IMR-90 (cell line): Measurements from ENCODE around the gene ZNF559. TPM values are rescaled to one million over a fixed set of nuclear protein-coding genes. Genes with fewer than 3 reads are reported as not detected.

ENCODE experiments used
- ATAC-seq: fragments of 200-7000 bp; cut with Tn5 transposase; 2 replicates; pipeline ENCODE4 v1.9.1; 2020; ENCODE audit warnings: low read depth, mild to moderate bottlenecking, moderate library complexity
- BruUV-seq: library from RNA; stranded (reverse); fragments of 400-500 nt; replicated peaks from 2 replicates; lab custom pipeline; 2021; lab: Mats Ljungman, UMichigan
- CTCF ChIA-PET: fragments of 300-600 bp; formaldehyde crosslinking; extraction: SDS; loops from one replicate; lab custom pipeline; 2021; ENCODE audit warnings: antibody characterized with exemption; lab: Yijun Ruan, JAX
- POLR2A ChIA-PET: fragments of 300-600 bp; sonication (Branson Sonifier 250); formaldehyde crosslinking; loops from one replicate; lab custom pipeline; 2022; ENCODE audit warnings: antibody characterized with exemption; ENCODE audit not compliant: unreplicated experiment; lab: Charles Lee
- DNase-seq: peaks from one replicate; pipeline ENCODE4 v3.0.0; 2013
- H2AFZ ChIP-seq: replicated peaks from 2 replicates; pipeline ENCODE3; 2013; ENCODE audit warnings: low read length, mild to moderate bottlenecking; ENCODE audit not compliant: poor library complexity
- H2AK5ac ChIP-seq: 2 replicates; pipeline ENCODE4 v1.6.1; 2013; ENCODE audit warnings: low read depth, low read length, inconsistent platforms
- H2AK9ac ChIP-seq: replicated peaks from 2 replicates; pipeline ENCODE3; 2013; ENCODE audit warnings: mild to moderate bottlenecking, low read depth, low read length, moderate library complexity; ENCODE audit not compliant: poor library complexity
- H2BK120ac ChIP-seq: 2 replicates; pipeline ENCODE4 v1.6.1; 2013; ENCODE audit warnings: low read depth, low read length, inconsistent platforms
- H2BK15ac ChIP-seq: 3 replicates; pipeline ENCODE4 v1.6.1; 2013; ENCODE audit warnings: low read depth, low read length, inconsistent platforms
- H2BK20ac ChIP-seq: 2 replicates; pipeline ENCODE4 v1.6.1; 2013; ENCODE audit warnings: low read depth, mild to moderate bottlenecking, inconsistent platforms, low read length, moderate library complexity
- H2BK5ac ChIP-seq: 2 replicates; pipeline ENCODE4 v1.6.1; 2013; ENCODE audit warnings: mild to moderate bottlenecking, low read depth, low read length, inconsistent platforms; ENCODE audit not compliant: poor library complexity, severe bottlenecking
- H3K14ac ChIP-seq: replicated peaks from 2 replicates; pipeline ENCODE4 v1.6.1; 2013; ENCODE audit warnings: low read depth, low read length, inconsistent platforms
- H3K18ac ChIP-seq: 2 replicates; pipeline ENCODE4 v1.6.1; 2013; ENCODE audit warnings: low read depth, low read length, control low read depth
- H3K23ac ChIP-seq: 2 replicates; pipeline ENCODE4 v1.6.1; 2013; ENCODE audit warnings: low read depth, low read length, inconsistent platforms
- H3K27ac ChIP-seq: 2 replicates; pipeline ENCODE4 v1.5.1; 2013; ENCODE audit warnings: mild to moderate bottlenecking, control low read depth, low read length; ENCODE audit not compliant: insufficient read depth
- H3K27me3 ChIP-seq: 2 replicates; pipeline ENCODE4 v1.6.1; 2013; ENCODE audit warnings: low read length; ENCODE audit not compliant: control insufficient read depth, insufficient read depth
- H3K36me3 ChIP-seq: 2 replicates; pipeline ENCODE4 v1.6.1; 2013; ENCODE audit warnings: low read length, mixed read lengths; ENCODE audit not compliant: control insufficient read depth, insufficient read depth
- H3K4ac ChIP-seq: 2 replicates; pipeline ENCODE4 v1.6.1; 2013; ENCODE audit warnings: low read depth, low read length, inconsistent platforms
- H3K4me1 ChIP-seq: 2 replicates; pipeline ENCODE4 v1.6.1; 2013; ENCODE audit warnings: low read length, mixed read lengths; ENCODE audit not compliant: control insufficient read depth, insufficient read depth
- H3K4me2 ChIP-seq: 2 replicates; pipeline ENCODE4 v1.6.1; 2013; ENCODE audit warnings: low read depth, mild to moderate bottlenecking, control low read depth, low read length, moderate library complexity
- H3K4me3 ChIP-seq: 2 replicates; pipeline ENCODE4 v1.5.1; 2013; ENCODE audit warnings: low read depth, mild to moderate bottlenecking, control low read depth, low read length, moderate library complexity; ENCODE audit not compliant: insufficient read depth
- H3K56ac ChIP-seq: 2 replicates; pipeline ENCODE4 v1.6.1; 2013; ENCODE audit warnings: low read length, inconsistent platforms; ENCODE audit not compliant: insufficient read depth; ENCODE audit errors: extremely low read depth
- H3K79me1 ChIP-seq, 2 experiments: 2 replicates each; pipeline ENCODE4 v1.6.1; 2013; ENCODE audit warnings: low read length in 2 of 2, inconsistent platforms in 1 of 2, low read depth in 1 of 2
- H3K9ac ChIP-seq: 2 replicates; pipeline ENCODE4 v1.6.1; 2013; ENCODE audit warnings: low read depth, low read length, control low read depth
- H3K9me1 ChIP-seq: 2 replicates; pipeline ENCODE4 v1.6.1; 2013; ENCODE audit warnings: low read length, inconsistent platforms; ENCODE audit not compliant: insufficient read depth
- H3K9me3 ChIP-seq: 2 replicates; pipeline ENCODE4 v1.6.1; 2013; ENCODE audit warnings: low read length; ENCODE audit not compliant: control insufficient read depth, insufficient read depth
- H4K20me1 ChIP-seq: 2 replicates; pipeline ENCODE4 v1.6.1; 2013; ENCODE audit warnings: low read length, inconsistent platforms; ENCODE audit not compliant: insufficient read depth
- H4K5ac ChIP-seq: 2 replicates; pipeline ENCODE4 v1.6.1; 2013; ENCODE audit warnings: mild to moderate bottlenecking, low read depth, low read length, control low read depth
- H4K8ac ChIP-seq, 2 experiments: 2 replicates each; pipeline ENCODE4 v1.6.1; 2013; ENCODE audit warnings: low read depth in 2 of 2, low read length in 2 of 2, control low read depth in 1 of 2, inconsistent platforms in 1 of 2
- H4K91ac ChIP-seq: 2 replicates; pipeline ENCODE4 v1.6.1; 2013; ENCODE audit warnings: low read depth, low read length, inconsistent platforms; ENCODE audit not compliant: insufficient read depth
- CEBPB ChIP-seq: IDR thresholded peaks from 2 replicates; pipeline ENCODE4 v1.6.1; 2012; ENCODE audit warnings: low read depth, low read length, improper control_type of control experiment
- CHD1 ChIP-seq: IDR thresholded peaks from 2 replicates; pipeline ENCODE4 v1.6.1; 2012; ENCODE audit warnings: low read depth, low read length, improper control_type of control experiment
- MAFK ChIP-seq: IDR thresholded peaks from 2 replicates; pipeline ENCODE4 v1.6.1; 2012; ENCODE audit warnings: low read depth, low read length, improper control_type of control experiment
- MXI1 ChIP-seq: IDR thresholded peaks from 2 replicates; pipeline ENCODE4 v1.6.1; 2012; ENCODE audit warnings: low read depth, mild to moderate bottlenecking, low read length, moderate library complexity, borderline replicate concordance
- POLR2A ChIP-seq: IDR thresholded peaks from 2 replicates; pipeline ENCODE4 v1.6.1; 2012; ENCODE audit warnings: mild to moderate bottlenecking, low read depth, low read length
- RAD21 ChIP-seq: IDR thresholded peaks from 2 replicates; pipeline ENCODE4 v1.6.1; 2012; ENCODE audit warnings: low read length, improper control_type of control experiment
- RCOR1 ChIP-seq: IDR thresholded peaks from 2 replicates; pipeline ENCODE4 v1.6.1; 2012; ENCODE audit warnings: mild to moderate bottlenecking, low read length, improper control_type of control experiment; ENCODE audit not compliant: insufficient replicate concordance
- WGBS, 2 experiments: methylation state at CpG; one replicate each; pipeline versions ENCODE4 v1.1.5 to v1.1.7; 2013; ENCODE audit warnings: missing lambda C conversion rate in 2 of 2; ENCODE audit not compliant: insufficient read length in 1 of 2; ENCODE audit errors: extremely low coverage in 2 of 2; 5-methylcytosine and 5-hydroxymethylcytosine counted together
- dilution Hi-C: fragments of 300-500 bp; cut with HindIII; formaldehyde crosslinking; loops from one replicate; pipeline ENCODE4 v1.14.3; 2018; ENCODE audit warnings: low sequenced_read_pairs; ENCODE audit not compliant: unreplicated experiment
- in situ Hi-C: fragments of 300-500 bp; cut with MboI; formaldehyde crosslinking; loops from 3 replicates; pipeline ENCODE4 v1.14.3; 2019; ENCODE audit warnings: low sequenced_read_pairs, inconsistent platforms, mixed read lengths
- intact Hi-C: fragments of 100-400 bp; cut with micrococcal nuclease; formaldehyde crosslinking; loops from 2 replicates; pipeline ENCODE4 v1.10.0; 2022
- polyA plus RNA-seq, 3 experiments: library from polyadenylated mRNA; depleted of rRNA; stranded (reverse); fragments of >200 nt; gene quantifications; 2 replicates each; pipeline ENCODE4 v1.2.3, GENCODE V29; 2012; ENCODE audit warnings: low replicate concordance in 1 of 3
- total RNA-seq: library from RNA; depleted of rRNA; stranded (reverse); fragments of >200 nt; gene quantifications from 2 replicates; pipeline ENCODE4 v1.2.3, GENCODE V29; 2012
- TF ChIP-seq, protein P1 (sequence below): fragments of 150-350 bp; IDR thresholded peaks from 2 replicates; pipeline ENCODE4 v1.6.1; 2016; ENCODE audit warnings: low read depth, mild to moderate bottlenecking, low read length, moderate library complexity, borderline replicate concordance
- TF ChIP-seq, protein P2 (sequence below): fragments of 150-350 bp; IDR thresholded peaks from 2 replicates; pipeline ENCODE4 v1.6.1; 2017; ENCODE audit warnings: mild to moderate bottlenecking, antibody characterized with exemption, low read length, low read depth

ZNF559 gene
- total and polyA plus RNA-seq, 2 of the 4 experiments (the other 2 are of a cell fraction) = 8.8 to 9.9 TPM

DNA sequence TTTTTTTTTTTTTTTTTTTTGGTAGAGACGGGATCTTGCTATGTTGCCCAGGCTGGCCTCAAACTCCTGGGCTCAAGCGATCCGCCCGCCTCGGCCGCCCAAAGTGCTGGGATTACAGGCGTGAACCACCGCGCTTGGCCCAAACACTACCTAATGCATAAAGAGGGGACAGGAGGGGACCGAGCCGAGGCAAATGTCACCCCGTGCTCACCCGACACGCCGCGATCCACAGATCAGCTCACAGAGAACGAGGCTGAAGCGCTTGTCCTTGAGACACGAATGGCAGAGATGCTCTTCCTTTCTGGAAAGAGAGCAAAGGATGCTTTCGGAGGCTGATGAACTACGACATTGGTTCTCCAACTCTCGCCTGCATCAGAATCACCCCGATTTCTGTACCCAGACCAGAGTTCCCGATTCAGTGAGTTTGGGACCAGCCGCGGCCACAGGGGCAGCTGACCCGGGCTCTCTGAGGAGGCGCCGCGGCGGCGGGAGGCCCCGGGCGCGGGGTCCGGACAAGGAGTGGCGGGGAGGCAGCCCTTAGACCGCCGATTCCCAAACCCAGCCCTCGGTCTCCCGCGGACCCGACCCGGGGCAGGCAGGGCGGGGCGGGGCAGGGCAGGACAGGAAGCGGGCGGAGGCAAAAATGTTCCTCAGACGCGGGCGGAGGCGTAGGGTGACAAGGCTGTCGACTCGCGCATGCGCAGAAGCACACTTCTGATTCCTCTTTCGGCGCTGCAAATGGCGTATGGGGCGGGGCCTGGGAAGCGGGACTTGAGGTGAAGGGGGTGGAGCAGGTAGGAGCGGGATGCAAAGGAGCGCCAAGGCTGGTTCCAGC is 14.6 kb upstream of the ZNF559 start, which contains the start of gene ZNF699:
Gene ZNF699 (minus strand): TSS at position 700 of the 835 bp plus-strand sequence. CDS start 4,719 bp downstream, outside the sequence.
- Histone ChIP-seq H3K4ac (peak within 1 kb of the TSS; percentile 84), H3K4me1 (0 out of 2 replicates have a peak, but pooled peaks cover 2% of the 10 kb centered on the region), H3K4me2 (peak within 1 kb of the TSS; percentile 91), H2AK9ac (peak within 1 kb of the TSS; percentile 81), H3K9ac (peak within 1 kb of the TSS; percentile 80), H2BK120ac (peak within 1 kb of the TSS; percentile 91), H3K4me3 (peak within 1 kb of the TSS; percentile 94), H4K20me1 (no peaks in the 10 kb centered on the region), H3K18ac (peak within 1 kb of the TSS; percentile 62), H3K56ac (peak within 1 kb of the TSS; percentile 63), H4K91ac (peak within 1 kb of the TSS; percentile 91), H2BK5ac (peak within 1 kb of the TSS; percentile 57), H3K27ac (peak within 1 kb of the TSS; percentile 86), H3K14ac (peak within 1 kb of the TSS; percentile 62), H3K9me3 (peaks cover under 1% of the 10 kb centered on the region; the same call in 1 of the 2 replicates), H3K36me3 (peaks cover 2% of the 10 kb centered on the region), H2BK20ac (peak within 1 kb of the TSS; percentile 73; the same call in 1 of the 2 replicates), H2BK15ac (peak within 1 kb of the TSS; percentile 53; the same call in 1 of the 3 replicates), H3K79me1 (peaks cover 2 to 4% of the 10 kb centered on the region in 2 experiments; a peak in 1 of 4 replicates), H4K5ac (peak within 1 kb of the TSS; percentile 55), H3K9me1 (no peaks in the 10 kb centered on the region; the same call in 1 of the 2 replicates), H4K8ac (peak within 1 kb of the TSS; percentile 78 to 92), H3K27me3 (no peaks in the 10 kb centered on the region), H3K23ac (peak within 1 kb of the TSS; percentile 91), H2AFZ (peak within 1 kb of the TSS; percentile 99), H2AK5ac (no peak within 1 kb of the TSS)
- dilution Hi-C loops = no loop called here
- 0% methylated on average over 15 of the region's 63 CpGs; no CpG with 5 or more reads in 1 of the 2 experiments for WGBS, 2 experiments
- no TSS peak for BruUV-seq
- TF ChIP-seq, protein P1, sequence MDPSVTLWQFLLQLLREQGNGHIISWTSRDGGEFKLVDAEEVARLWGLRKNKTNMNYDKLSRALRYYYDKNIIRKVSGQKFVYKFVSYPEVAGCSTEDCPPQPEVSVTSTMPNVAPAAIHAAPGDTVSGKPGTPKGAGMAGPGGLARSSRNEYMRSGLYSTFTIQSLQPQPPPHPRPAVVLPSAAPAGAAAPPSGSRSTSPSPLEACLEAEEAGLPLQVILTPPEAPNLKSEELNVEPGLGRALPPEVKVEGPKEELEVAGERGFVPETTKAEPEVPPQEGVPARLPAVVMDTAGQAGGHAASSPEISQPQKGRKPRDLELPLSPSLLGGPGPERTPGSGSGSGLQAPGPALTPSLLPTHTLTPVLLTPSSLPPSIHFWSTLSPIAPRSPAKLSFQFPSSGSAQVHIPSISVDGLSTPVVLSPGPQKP = no peak
- TF ChIP-seq CHD1 (no peak), RCOR1 (no peak), MAFK (no peak), CEBPB (no peak), POLR2A (peak; percentile 81), MXI1 (peak; percentile 46; the same call in 1 of the 2 replicates), RAD21 (no peak)
- TF ChIP-seq, protein P2, sequence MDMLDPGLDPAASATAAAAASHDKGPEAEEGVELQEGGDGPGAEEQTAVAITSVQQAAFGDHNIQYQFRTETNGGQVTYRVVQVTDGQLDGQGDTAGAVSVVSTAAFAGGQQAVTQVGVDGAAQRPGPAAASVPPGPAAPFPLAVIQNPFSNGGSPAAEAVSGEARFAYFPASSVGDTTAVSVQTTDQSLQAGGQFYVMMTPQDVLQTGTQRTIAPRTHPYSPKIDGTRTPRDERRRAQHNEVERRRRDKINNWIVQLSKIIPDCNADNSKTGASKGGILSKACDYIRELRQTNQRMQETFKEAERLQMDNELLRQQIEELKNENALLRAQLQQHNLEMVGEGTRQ = no peak
- CTCF ChIA-PET = no interaction called here
- DNase-seq (peak; percentile 96), ATAC-seq (peak; percentile 92)
- in situ Hi-C loops = no loop called here
- intact Hi-C loops = loop anchor here (1.0 to 5.0 kb wide), 2 partner anchors 15 to 167 kb away; partner anchors contain the start of genes ZNF317 and ZNF559
- POLR2A ChIA-PET = no interaction called here
